Left forelimb (tissue), 1 donor: ENCODE data around the gene NHLRC1.
A peak's percentile ranks its signal among the peaks of the same experiment; 100 is the strongest.
"Not testable (repeated sequence)": the region's sequence is repeated elsewhere in the genome, so short reads cannot be mapped to it uniquely, and the experiment has no call there.

ENCODE experiments used
- DNase-seq: peaks from one replicate; pipeline ENCODE4 v3.0.0-alpha.2; 2018; ENCODE audit warnings: low spot score

Gene NHLRC1

DNA sequence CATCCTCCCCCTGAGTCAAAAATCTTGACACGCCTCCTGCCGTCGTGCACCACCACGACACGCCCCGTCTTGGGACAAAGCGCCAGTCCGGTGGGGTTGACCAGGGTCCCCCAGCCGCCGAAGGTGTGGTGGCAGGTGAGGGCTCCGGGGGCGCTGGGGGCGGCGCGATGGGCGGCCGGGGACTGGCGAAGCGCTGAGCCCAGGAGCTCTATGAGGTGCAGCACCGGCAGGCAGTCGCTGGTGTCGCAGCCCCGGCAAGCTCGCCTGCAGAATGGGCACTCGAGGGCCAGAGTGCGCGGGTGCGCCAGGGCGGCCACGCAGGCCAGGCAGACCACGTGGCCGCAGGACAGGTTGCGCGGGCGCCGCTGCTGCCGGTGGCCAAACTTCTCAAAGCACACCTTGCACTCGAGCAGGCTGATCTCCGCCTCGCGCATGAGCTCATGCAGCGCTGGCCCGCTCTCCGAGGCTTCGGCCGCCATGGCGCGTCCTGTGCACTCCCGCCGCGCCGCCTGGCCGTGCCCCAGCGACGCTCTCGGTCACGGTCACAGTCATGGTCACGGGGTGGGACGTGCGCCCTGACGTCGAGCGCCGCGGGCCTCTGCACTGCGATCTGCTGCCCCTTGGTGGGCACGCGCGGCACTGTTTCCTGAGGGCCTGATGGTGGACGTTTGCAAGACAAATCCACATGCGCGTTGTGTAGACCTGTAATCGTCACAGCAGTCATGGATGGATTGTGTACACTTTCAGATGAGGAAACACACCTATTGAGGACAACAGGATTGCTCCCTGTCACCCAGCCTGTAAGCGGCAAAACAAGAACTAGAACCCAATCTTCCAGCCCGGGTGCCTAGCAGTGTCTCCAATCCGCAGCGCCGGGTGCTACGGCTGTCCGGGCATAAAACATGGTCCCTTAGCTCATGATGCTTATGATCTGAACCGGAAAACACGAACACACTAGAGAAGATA lies at the start of gene NHLRC1:
Gene NHLRC1 (minus strand): TSS at position 550 of the 966 bp plus-strand sequence. CDS start 71 bp downstream, at position 479.
- peak; percentile 89 for DNase-seq

DNA sequence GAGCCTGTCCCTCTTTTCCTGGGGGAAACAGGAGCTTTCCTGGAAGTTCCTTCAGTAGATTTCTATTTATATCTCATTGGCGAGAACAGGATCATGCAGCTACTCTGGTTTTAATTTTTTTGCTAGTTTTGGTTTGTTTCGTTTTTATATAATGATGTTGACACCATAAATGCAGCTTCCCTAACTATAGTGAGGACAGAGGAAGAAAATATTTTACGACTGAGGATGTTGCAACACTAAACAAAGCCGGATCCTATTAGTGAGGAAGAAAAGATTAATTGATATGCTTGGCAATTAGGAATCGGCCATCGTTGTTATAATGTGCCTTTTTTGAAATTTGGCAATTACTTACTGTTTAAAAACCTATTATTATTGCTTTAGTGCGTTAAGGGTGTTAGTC lies 49.4 kb upstream of the NHLRC1 start:
- DNase-seq = no peak

DNA sequence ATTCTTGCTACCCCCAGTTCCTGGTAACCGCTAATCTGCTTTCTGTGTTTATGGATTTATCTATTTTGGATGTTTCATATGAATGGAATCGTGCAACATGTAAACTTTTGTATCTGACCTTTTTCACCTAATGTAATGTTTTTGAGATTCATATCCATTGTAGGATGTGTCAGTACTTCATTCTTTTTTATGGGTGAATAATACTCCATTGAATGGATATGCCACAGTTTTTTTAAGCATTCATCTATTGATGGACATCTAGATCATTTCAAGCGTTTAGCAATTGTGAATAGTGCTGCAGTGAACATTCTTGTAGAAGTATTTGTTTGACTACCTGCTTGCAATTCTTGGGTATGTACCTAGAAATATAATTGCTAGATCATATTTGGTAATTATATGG lies 45.8 kb upstream of the NHLRC1 start:
- DNase-seq = no peak

DNA sequence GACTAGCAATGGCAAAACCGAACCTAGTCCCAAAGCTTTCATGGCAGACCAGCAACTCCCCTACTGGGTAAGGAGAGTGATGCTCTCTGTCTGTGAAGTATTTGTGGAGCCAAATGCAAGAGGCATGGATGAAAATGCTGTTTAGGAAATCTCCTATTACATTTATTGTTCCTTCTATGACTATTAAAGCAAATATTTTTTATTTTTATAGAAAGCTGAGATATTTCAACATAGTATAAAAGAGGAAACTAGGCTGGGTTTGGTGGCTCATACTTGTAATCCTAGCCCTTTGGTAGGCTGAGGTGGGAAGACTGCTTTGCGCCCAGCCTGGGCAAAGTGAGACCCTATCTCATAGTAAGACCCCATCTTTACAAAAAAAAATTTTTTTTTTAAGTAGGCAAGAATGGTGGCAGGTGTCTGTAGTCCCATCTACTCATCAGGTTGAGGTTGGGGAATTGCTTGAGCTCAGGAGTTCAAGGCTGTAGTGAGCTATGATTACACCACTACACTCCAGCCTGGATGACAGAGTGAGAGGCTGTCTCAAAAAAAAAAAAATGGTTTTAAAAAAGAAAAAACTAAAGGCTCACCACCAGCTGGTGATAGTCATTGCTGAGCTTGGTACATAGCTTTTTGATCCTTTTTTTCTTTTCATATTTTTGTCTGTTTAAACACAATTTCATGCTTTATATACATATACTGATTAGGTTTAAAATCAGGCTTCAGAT lies 44.0 kb upstream of the NHLRC1 start:
- no peak for DNase-seq

DNA sequence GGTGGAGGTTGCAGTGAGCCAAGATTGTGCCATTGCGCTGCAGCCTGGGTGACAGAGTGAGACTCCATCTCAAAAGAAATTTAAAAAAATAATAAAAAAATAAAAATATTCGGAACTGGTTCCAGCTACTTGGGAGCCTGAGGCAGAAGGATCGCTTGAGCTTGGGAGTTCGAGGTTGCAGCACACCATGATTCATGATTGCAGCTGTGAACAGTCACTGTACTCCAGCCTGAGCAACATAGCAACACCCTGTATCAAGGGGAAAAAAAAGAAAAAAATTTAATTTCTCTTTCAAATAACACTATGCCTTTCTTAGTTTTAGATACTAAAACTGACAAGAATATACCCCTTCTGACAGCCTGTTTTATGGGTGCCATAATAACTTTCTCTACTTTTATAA lies 43.3 kb upstream of the NHLRC1 start:
- no peak for DNase-seq

DNA sequence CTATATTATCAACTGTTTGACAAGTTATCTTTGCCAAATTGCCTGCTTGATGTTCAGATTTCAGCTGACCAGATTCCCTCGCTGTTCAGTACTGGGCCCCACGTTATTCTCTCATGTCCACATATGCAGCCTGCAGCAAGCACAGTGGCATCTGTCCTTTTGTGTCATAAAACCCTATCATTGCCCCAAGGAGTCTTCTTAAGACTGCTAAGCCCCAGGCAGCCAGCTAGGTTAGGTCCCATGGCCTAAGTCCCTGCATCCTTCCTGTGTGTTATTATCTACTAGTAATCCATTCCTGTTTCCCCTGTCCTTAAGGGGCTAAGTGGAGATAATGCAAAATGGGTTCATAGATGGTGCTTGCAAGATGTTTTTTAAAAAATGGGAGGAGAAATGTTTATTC lies 39.9 kb upstream of the NHLRC1 start:
- no peak for DNase-seq

DNA sequence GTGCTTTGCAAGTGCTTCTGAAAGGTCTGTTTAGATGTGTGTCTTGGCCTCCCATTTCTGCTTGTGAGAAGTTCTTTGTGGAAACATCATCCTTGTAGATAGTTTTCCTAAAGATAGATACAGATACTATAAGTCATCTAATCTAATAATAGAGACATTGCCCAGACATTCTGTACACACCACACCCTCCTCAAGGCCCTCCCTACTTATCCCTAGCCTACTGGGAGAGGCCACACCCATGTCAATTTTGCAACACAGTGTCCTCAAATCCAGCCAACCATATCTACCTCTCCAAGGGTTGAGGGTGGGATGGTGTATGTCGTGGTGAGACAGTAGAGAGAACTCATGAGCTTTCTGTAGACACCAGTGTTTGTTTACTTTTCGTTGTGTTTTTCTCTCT lies 39.0 kb upstream of the NHLRC1 start:
- no peak for DNase-seq

DNA sequence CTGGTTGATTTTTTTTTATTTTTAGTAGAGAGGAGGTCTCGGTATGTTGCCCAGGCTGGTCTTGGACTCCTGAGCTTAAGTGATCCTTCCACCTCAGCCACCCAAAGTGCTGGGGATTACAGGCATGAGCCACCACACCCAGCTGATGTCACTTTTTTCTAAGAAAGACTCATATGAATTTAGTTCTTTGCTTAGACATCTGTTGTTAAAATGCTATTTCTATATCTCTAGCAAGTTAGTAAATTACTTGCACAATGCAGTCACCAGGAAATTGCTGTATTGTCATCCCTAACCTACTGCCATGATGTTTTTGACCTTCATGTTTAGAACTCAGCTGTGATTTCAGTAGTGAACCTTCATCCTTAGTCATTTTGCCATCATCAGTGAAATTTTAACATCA lies 38.4 kb upstream of the NHLRC1 start:
- DNase-seq = no peak

DNA sequence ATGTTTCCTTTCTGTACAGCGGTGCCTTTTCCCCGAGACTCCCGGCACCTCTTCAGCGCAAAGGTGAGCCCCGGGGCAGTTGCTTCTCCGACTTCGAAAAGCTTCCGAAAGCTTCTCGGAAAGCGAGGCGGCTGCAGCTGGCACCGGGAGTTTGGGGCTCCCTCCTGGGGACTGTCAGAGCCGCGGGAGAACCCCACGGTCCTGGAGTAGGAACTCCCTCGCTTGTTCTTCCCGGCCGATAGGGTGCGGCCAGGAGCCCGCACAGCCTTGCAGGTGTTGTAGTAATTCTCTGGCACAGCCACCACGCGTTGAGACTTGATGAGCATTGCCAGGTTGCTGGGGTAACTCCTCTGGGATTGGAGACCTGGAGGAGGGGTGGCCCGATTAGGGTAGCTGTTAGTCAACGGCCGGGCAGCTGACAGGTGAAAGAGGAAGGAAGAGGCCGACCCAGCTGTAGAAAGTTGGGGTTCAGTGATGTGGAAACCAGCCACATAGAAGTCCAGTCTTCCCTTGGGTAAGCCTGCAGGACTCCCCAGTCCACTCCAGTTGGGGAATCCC lies 33.5 kb upstream of the NHLRC1 start:
- DNase-seq = peak; percentile 69

DNA sequence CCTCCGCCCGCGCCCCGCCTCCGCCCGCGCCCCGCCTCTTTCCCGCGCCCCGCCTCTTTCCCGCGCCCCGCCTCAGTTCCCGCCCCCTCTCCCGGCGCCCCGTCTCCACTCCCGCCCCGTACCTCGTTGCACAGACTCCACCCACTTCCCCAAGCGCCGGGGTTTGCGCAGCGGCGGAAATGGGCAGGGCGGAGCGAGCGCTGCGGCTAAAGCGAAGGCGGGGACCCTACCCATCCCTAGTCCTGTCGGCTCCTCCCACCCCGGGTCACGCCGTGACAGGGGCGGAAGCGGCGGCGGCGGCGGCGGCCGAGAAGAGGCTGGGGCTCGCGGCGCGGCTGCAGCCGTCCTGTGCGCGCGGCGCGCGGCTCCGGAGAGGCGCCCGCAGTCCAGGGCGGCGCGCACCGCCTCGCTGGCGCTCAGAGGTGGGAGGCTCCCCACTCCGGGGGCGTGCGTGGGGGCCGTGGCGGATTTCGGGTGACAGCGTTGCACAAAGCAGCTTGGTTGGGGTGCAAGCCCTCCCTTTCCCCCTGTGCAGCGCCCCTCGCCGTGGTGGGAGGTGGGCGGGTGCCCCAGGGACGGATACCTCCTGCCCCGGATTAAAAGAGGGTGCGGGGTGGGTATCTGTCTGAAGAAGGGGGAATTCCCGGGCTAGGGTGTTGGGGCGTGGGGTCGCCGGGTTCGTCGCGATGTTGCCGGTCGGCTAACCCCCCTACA lies 32.8 kb upstream of the NHLRC1 start, which contains the start of gene KDM1B:
Gene KDM1B (plus strand): TSS at position 273 of the 714 bp plus-strand sequence. CDS start 4,474 bp downstream, outside the sequence.
- peak; percentile 99 for DNase-seq

DNA sequence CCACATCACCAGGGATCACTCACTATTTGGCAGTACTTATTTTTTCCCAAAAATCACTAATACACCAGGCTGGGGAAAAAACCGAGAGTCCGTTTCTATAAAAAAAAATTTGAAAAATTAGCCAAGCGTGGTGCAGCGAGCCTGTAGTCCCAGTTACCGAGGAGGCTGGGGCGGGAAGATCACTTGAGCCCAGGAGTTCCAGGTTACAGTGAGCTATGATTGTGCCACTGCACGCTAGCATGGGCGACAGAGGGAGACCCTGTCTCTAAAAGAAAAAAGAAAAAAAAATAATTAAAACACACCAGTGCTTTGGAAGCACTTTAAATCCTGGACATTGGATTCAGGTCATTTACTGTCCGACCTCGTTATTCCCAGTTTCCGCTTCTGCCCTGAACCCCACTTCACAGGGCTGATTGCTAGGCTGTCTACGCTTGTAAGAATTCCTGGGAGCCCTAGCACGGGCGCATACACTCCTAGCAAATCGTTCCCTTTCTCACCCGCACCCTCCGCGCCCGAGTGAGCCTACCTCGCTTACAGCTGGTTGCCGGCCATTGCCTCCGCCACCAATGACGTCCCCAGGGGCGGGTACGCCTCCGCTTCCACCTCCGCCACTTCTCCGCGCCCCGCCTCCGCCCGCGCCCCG lies 32.2 kb upstream of the NHLRC1 start, which contains the start of gene TPMT:
Gene TPMT (minus strand): TSS at position 571 of the 643 bp plus-strand sequence. CDS start 5,950 bp downstream, outside the sequence.
- no peak for DNase-seq

DNA sequence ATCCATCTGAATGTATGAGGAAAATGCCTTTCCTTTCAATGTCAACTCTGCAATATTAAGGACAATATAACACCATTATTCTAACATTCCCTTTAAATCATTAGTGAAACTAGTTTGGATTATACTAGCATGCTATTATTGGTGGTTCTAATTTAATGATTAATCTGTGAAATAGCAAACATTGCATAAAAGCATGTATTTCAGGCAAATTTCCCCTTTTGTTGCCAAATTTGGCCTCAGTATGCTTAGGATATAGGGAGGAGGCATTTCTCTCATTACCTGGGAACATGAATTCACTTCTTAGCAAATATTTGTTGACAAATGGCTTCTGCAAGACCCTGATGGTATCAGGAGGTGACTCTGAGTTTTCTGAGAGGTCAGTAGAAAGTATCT lies 30.8 kb upstream of the NHLRC1 start:
- DNase-seq = no peak

DNA sequence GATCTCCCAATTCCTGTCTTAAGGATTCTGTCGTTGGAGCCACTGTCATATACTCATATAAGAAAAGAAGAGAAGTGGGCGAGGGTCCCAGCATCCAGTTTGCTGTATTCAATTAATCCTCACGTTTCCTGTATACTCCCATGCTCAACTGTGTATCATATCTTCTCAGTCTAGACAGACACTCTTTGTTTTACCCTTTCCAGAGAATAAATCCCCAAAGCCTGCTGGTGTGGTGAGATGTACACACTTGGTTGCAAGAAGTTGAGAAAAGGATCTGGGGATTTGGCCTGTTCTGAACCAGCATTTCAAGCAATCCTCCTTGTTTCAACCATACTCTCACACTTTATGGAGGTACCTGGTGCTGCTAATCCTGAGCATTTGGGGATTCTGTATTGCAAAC lies 29.3 kb upstream of the NHLRC1 start:
- no peak for DNase-seq

DNA sequence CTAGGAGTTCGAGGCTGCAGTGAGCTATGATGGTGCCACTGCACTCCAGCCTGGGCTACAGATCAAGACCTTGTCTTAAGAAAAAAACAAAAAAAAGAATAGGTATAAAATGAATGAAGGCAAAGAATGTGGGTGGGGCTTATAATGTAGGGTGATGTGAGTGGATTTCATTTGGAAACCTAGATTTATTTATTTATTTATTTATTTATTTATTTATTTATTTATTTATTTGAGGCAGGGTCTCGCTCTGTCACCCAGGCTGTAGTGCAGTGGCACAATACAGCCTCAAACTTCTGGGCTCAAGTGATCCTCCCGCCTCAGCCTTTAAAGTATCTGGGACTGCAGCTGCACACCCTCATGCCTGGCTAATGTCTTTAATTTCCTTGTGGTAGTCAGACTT lies 28.9 kb upstream of the NHLRC1 start:
- not testable (repeated sequence) for DNase-seq

DNA sequence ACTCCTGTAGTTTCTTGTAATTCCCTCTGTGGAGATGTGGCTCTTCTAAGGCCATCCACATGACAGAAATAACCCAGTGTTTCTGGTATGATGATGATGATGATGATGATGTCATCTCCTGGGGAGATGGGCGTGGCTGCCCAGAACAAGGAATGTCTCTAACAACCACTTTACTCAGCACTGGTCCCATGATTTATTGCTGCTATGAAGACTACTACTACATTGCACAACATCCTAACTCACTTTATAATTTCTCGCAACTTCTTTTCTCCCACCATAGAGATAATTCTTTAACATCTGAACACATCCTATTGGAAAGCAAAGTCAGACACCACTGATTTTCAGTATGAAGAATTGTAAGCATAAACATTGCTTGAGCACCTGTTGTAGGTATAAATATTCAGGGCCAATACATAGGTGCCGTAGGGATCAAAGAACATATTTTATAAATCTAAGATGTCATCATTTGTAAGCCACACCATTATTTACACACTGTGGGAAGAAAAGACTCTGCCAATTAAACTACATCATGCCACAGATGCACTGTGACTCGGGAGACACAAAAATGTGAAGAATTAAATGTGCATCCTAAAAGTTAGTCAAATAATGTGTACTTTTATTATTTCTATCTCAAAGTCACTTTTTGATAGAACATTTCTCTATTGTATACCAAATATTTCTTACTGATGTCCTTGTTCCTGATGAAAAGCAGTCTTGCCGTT lies 26.0 kb upstream of the NHLRC1 start:
- no peak for DNase-seq

DNA sequence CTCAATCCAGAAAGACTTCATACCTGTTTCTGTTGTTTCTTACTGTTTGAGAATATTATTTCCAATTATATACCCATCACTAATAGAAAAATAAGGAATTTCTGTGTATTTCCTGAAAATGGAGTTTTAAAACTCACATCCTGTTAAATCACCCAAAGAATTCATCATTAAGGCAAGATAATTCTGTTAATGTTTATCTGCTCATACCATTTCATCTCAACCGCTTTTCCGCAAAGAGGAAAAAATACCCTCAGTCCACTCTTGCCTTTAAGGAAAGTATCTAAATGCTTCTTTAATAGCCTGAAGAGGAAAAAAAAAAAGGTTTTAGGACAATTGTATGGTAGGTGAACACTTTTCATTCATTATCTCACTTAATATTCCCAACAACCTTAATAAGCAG lies 25.1 kb upstream of the NHLRC1 start:
- no peak for DNase-seq

DNA sequence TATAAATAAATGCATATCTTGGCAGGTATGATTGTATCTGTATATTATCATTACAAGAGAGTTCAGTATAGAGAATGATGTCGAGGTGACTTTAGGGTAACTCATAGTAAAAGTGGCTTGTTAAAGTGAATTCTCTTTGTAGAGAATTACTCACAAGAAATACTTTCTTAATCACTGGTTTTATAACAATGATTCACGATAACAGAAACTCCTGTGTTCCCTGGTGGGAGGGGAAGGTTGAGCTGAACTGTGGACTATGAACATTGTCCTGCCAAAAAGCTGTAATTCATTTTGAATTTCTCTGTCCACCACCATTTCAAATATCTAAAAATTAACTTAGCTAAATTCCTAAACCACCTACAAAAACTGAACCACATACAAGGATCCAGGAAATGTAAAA lies 24.7 kb upstream of the NHLRC1 start:
- no peak for DNase-seq

DNA sequence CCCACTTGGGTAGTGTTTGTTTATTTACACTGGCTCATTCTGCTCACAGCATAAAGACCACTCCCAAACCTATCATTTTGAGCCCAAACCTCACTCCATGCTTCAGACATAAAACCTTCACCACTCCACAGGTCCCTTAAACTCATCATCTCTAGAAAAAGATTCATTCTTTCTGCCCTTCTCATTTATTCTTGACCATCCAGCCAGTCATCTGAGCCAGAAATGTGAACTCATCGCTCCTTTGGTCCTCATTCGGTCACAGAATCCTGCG lies 20.0 kb upstream of the NHLRC1 start:
- DNase-seq = no peak

DNA sequence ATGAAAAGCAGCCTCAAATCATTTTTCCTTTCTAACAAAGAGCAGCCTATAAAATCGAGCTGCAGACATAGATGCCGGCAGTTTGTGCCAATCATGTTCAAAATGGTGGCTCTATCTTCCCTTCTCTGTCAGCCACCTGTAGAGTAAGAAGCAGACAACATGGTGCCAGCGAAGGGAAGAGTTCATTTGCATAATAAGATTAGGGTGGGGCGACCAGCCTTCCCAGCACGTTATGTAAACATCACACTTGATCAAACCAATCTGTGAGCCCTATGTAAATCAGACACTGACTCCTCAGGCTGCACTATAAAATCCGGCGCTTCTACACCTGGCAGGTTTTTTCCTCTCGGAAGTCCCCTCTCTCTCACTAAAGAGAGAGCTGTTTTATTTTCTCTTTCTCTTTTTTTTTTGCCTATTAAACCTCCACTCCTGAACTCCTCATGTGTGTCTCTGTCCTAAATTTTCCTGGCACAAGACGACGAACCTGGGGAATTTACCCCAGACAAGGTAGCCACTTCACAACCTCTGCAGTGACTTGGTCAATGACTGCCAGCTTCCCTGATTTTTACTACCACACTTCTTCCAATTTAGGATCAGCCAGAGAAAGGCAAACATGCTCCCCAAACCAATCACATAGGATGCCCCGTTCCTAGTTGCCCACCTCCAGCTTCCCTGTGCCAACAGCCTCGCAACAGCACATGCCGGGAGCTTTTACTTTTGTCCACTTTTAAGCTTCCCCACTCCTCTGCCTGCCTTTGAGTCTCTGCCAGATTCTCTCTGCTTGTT lies 19.5 kb upstream of the NHLRC1 start:
- no peak for DNase-seq

DNA sequence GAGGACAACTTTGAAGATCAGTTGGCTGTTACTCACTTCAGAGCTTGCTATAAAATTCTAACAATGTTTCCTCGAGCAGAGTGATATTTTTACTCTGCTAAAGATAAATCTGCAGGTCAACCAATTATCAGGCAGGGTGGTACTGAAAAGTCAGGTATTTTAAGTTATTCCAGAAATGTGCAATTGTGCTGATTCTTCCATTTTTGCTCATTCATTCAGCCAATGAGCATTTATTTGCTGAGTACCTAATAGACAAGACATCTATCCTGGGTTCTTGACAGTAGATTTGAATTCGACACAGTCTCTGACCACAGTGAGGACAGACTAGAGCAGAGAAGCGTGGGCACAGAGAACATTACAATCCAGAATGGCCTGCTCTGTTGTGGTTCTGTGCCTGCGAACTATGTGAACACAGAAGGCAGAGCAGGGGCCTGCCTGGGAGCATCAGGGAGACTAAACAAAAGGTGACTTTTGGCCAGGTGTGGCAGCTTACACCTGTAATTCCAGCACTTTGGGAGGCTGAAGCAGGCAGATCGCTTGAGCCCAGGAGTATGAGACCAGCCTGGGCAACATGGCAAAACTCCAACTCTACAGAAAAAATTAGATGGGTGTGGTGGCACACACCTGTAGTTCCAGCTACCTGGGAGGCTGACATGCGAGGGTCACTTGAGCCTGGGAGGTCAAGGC lies 17.6 kb upstream of the NHLRC1 start:
- no peak for DNase-seq
